ENCODE data around the gene TBC1D32.
"Not testable (repeated sequence)": the region's sequence is repeated elsewhere in the genome, so short reads cannot be mapped to it uniquely, and the experiment has no call there.

The TBC1D32 gene

GRCh38 chr6:121093928-121094327 lies 240.4 kb downstream of the TBC1D32 start:
- DNase-seq = no peak

GRCh38 chr6:121090492-121090891 lies 243.8 kb downstream of the TBC1D32 start:
- no peak for DNase-seq

GRCh38 chr6:121086876-121087275 lies 247.4 kb downstream of the TBC1D32 start:
- no peak for DNase-seq

- DNase-seq = no peak
These were observed 258.2 kb downstream of the TBC1D32 start for GRCh38 chr6:121076119-121076518.

- DNase-seq = not testable (repeated sequence)
These were observed 265.5 kb downstream of the TBC1D32 start for GRCh38 chr6:121068749-121069148.

- DNase-seq = no peak
These were observed 266.9 kb downstream of the TBC1D32 start for GRCh38 chr6:121067381-121067780.

- no peak for DNase-seq
These were observed 269.9 kb downstream of the TBC1D32 start for GRCh38 chr6:121064345-121064744.

- DNase-seq = peak; percentile 4 to 40
These were observed 278.6 kb downstream of the TBC1D32 start for GRCh38 chr6:121055572-121056163.

GRCh38 chr6:121048593-121048992 lies 285.7 kb downstream of the TBC1D32 start:
- DNase-seq = not testable (repeated sequence)

- DNase-seq = not testable (repeated sequence)
These were observed 289.4 kb downstream of the TBC1D32 start for GRCh38 chr6:121044905-121045304.

GRCh38 chr6:121043706-121044105 lies 290.6 kb downstream of the TBC1D32 start:
- not testable (repeated sequence) for DNase-seq

GRCh38 chr6:121043211-121043610 lies 291.1 kb downstream of the TBC1D32 start:
- not testable (repeated sequence) for DNase-seq

GRCh38 chr6:121042766-121043165 lies 291.5 kb downstream of the TBC1D32 start:
- DNase-seq = no peak

- no peak for DNase-seq
These were observed 293.4 kb downstream of the TBC1D32 start for GRCh38 chr6:121040831-121041230.

- no peak for DNase-seq
These were observed 301.2 kb downstream of the TBC1D32 start for GRCh38 chr6:121033091-121033490.

- no peak for DNase-seq
These were observed 301.8 kb downstream of the TBC1D32 start for GRCh38 chr6:121032268-121033006.
